ENCODE measurements around the gene ZW10.

Gene ZW10, protein sequence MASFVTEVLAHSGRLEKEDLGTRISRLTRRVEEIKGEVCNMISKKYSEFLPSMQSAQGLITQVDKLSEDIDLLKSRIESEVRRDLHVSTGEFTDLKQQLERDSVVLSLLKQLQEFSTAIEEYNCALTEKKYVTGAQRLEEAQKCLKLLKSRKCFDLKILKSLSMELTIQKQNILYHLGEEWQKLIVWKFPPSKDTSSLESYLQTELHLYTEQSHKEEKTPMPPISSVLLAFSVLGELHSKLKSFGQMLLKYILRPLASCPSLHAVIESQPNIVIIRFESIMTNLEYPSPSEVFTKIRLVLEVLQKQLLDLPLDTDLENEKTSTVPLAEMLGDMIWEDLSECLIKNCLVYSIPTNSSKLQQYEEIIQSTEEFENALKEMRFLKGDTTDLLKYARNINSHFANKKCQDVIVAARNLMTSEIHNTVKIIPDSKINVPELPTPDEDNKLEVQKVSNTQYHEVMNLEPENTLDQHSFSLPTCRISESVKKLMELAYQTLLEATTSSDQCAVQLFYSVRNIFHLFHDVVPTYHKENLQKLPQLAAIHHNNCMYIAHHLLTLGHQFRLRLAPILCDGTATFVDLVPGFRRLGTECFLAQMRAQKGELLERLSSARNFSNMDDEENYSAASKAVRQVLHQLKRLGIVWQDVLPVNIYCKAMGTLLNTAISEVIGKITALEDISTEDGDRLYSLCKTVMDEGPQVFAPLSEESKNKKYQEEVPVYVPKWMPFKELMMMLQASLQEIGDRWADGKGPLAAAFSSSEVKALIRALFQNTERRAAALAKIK

DNA sequence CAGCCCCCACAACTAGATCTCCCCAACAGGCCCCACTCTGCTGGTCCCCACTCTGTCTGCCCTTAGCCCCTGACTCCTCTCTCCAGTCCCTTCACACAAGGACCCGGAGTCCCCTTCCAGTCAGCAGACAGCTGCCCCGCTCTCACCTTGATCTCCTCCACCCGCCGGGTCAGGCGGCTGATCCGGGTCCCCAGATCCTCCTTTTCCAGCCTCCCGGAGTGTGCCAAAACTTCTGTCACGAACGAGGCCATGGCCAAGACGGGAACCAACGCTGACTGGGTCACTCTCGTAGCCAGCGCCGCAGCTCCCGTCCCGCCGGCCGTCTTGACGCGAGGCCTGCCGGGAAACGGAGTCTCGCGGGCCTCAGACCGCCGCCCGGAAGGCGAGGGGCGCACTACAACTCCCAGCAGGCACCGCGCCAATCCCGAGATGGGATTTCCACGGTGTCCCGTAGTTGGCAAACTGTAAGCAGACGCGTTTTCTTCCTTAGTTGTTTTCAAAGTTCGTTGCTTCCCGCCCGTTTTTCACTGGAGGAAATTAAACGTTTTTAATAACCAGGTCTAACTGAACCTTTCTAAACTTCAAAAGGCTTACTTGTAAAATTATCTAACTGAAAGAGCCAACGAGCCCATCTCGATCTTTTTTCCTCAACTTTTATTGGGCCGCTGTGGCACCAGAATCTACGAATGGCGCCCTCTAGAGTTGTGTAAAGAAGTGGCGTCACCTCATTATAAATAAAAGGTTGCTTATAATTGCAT, at the start of gene ZW10:
ZW10 (minus strand) TSS at position 277 of the 758 bp plus-strand sequence; CDS start at position 251, 26 bp downstream.
- Histone ChIP-seq H3K27ac (ENCODE audit: low read depth, low read length) (peak within 1 kb of the TSS; percentile 76), H3K27me3 (ENCODE audit: insufficient read depth, low read length) (peaks cover 20% of the 10 kb centered on the region), H3K79me2 (ENCODE audit: control insufficient read depth, insufficient read depth, low read length, unreplicated experiment) (peaks cover 31% of the 10 kb centered on the region), H3K36me3 (ENCODE audit: insufficient read depth, low read length) (no peaks in the 10 kb centered on the region), H3K4me1 (ENCODE audit: control insufficient read depth, insufficient read depth, low read length, unreplicated experiment) (peaks cover 17% of the 10 kb centered on the region), H2AFZ (ENCODE audit: low read length, unreplicated experiment) (peak within 1 kb of the TSS; percentile 96), H3K4me3 (ENCODE audit: low read depth, low read length) (peak within 1 kb of the TSS; percentile 83)

DNA sequence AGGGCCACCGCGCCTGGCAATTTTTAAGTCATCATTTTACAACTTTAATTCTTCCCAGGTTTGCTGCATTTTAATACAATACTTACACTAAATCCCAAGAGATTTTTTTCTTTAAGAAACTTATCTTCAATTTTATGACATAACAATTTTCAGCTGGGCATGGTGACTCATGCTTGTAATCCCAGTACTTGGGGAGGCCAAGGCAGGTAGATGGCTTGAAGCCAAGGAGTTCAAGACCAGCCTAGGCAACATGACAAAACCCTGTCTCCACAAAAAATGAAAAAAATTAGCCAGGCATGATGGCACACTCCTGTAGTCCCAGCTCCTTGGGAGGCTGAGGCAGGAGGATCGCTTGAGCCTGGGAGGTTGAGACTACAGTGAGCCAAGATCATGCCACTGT, 44.9 kb upstream of the ZW10 start:
- no peaks in the 10 kb centered on the region for H3K27me3 ChIP-seq (ENCODE audit: insufficient read depth, low read length)
- H3K27ac ChIP-seq (ENCODE audit: low read depth, low read length), result no peak overlapping the region
- H3K36me3 ChIP-seq (ENCODE audit: insufficient read depth, low read length), result peaks cover 16% of the 10 kb centered on the region
- no peak overlapping the region for H3K4me3 ChIP-seq (ENCODE audit: low read depth, low read length)
- H3K4me1 ChIP-seq (ENCODE audit: control insufficient read depth, insufficient read depth, low read length, unreplicated experiment), result no peaks in the 10 kb centered on the region
- no peaks in the 10 kb centered on the region for H3K79me2 ChIP-seq (ENCODE audit: control insufficient read depth, insufficient read depth, low read length, unreplicated experiment)
- no peak overlapping the region for H2AFZ ChIP-seq (ENCODE audit: low read length, unreplicated experiment)

DNA sequence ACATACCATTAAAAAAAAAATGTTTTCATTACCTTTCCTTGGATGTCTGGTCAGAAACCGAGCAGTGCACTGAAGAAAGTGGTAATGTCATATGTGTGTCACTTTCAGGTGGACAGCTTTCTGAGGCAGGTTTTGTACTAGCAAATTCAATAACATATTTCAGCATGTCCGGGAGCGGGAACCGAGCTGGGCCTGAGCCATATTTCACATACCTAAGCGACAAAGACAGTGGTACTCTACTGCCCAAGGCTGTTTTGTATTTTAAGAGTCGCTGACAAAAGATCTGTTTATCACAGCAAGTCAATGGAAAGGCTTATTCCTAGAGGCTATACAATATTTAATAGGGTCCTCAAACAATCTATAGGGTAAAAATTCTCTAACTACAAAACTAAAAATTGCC, 44.1 kb upstream of the ZW10 start:
- no peak overlapping the region for H3K4me3 ChIP-seq (ENCODE audit: low read depth, low read length)
- H3K27me3 ChIP-seq (ENCODE audit: insufficient read depth, low read length), result no peaks in the 10 kb centered on the region
- no peak overlapping the region for H3K27ac ChIP-seq (ENCODE audit: low read depth, low read length)
- H3K36me3 ChIP-seq (ENCODE audit: insufficient read depth, low read length), result peaks cover 12% of the 10 kb centered on the region
- H3K4me1 ChIP-seq (ENCODE audit: control insufficient read depth, insufficient read depth, low read length, unreplicated experiment), result no peaks in the 10 kb centered on the region
- H3K79me2 ChIP-seq (ENCODE audit: control insufficient read depth, insufficient read depth, low read length, unreplicated experiment), result no peaks in the 10 kb centered on the region
- H2AFZ ChIP-seq (ENCODE audit: low read length, unreplicated experiment), result no peak overlapping the region

DNA sequence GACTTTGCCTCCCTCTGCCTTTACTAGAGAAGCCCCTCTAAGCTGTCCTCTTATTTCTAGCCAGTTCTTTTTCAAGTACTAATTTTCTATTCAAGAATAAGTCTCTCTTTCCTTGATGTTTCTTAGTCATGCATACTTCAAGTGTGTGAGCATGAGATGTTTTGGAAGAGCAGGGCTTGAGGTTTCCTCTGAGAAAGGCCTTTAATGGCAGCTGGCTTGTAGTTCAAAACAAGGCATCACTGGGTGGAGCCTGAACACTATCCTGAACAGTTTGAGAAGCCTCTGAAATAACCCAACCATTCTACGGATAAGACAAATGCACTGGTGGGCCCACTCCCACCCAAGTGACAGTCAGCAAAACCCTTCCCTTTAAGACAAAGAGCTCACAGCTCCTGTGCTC, 43.7 kb upstream of the ZW10 start:
- H3K36me3 ChIP-seq (ENCODE audit: insufficient read depth, low read length), result peaks cover 11% of the 10 kb centered on the region; the same call in 1 of the 2 replicates
- no peak overlapping the region for H3K4me3 ChIP-seq (ENCODE audit: low read depth, low read length)
- H3K27me3 ChIP-seq (ENCODE audit: insufficient read depth, low read length), result no peaks in the 10 kb centered on the region
- H3K27ac ChIP-seq (ENCODE audit: low read depth, low read length), result no peak overlapping the region
- no peak overlapping the region for H2AFZ ChIP-seq (ENCODE audit: low read length, unreplicated experiment)
- no peaks in the 10 kb centered on the region for H3K79me2 ChIP-seq (ENCODE audit: control insufficient read depth, insufficient read depth, low read length, unreplicated experiment)
- H3K4me1 ChIP-seq (ENCODE audit: control insufficient read depth, insufficient read depth, low read length, unreplicated experiment), result no peaks in the 10 kb centered on the region

DNA sequence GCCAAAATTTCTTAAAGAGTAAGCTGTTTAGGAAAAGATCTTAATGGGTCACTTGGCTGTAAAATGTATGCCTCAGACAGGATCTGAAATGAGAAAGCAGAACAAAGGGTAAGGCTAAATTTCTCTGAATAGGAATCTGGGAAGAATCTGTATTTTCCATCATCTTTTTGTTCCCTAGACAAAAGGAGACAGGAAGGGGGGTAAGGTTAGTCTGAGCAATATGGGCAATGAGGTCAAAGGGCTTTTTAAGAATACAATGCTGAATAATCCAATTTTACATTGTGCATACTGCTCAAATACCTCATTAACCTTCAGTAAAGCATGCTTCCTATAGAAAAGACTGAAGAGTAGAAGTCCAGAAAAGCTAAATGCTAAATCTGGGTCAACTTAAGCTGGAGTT, 40.7 kb upstream of the ZW10 start:
- Histone ChIP-seq H3K27ac (ENCODE audit: low read depth, low read length) (no peak overlapping the region), H3K4me1 (ENCODE audit: control insufficient read depth, insufficient read depth, low read length, unreplicated experiment) (no peaks in the 10 kb centered on the region), H3K36me3 (ENCODE audit: insufficient read depth, low read length) (peaks cover 7% of the 10 kb centered on the region; the same call in 1 of the 2 replicates), H3K79me2 (ENCODE audit: control insufficient read depth, insufficient read depth, low read length, unreplicated experiment) (no peaks in the 10 kb centered on the region), H3K4me3 (ENCODE audit: low read depth, low read length) (no peak overlapping the region), H2AFZ (ENCODE audit: low read length, unreplicated experiment) (no peak overlapping the region), H3K27me3 (ENCODE audit: insufficient read depth, low read length) (no peaks in the 10 kb centered on the region)

DNA sequence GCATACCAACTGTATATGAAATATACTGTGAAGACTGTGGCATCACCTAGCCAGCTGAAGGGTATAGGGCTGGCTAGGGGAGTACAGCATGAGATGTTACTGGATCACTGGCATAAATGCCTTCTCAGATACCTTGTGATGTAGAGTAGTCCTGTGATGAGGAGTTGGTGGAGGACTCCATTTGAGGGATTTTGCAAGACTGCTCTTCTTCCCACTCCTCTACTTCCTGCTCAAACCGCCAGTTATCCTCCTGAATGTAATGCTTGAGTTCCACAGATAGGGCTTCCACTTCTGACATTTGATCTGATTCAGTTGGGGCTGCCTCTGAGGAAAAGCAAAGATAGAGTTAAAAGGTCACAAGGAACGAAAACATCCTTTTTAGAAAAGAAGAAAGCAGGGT, 35.4 kb upstream of the ZW10 start:
- Histone ChIP-seq H3K27me3 (ENCODE audit: insufficient read depth, low read length) (no peaks in the 10 kb centered on the region), H3K4me1 (ENCODE audit: control insufficient read depth, insufficient read depth, low read length, unreplicated experiment) (peaks cover 2% of the 10 kb centered on the region), H3K4me3 (ENCODE audit: low read depth, low read length) (no peak overlapping the region), H2AFZ (ENCODE audit: low read length, unreplicated experiment) (no peak overlapping the region), H3K79me2 (ENCODE audit: control insufficient read depth, insufficient read depth, low read length, unreplicated experiment) (no peaks in the 10 kb centered on the region), H3K36me3 (ENCODE audit: insufficient read depth, low read length) (peaks cover 19% of the 10 kb centered on the region; the same call in 1 of the 2 replicates), H3K27ac (ENCODE audit: low read depth, low read length) (no peak overlapping the region)

DNA sequence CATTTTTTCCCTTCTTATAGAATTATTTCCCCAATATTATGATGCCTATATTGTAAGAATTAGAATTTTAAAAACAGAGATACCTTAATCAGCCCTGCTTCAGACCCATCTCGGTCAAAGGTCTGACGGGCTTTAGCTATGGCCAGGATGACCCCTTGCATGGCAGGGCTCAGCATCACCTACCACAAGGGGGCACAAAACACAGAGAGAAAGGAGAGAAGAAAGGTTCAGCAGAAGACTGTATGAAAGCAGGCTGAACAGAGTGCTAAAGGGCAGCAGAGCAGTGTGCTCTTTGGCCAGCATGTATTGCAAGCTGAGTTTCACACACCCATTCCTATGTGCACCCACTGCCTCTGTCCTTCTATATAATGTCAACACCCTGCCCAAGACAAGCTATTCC, 32.9 kb upstream of the ZW10 start:
- H2AFZ ChIP-seq (ENCODE audit: low read length, unreplicated experiment), result no peak overlapping the region
- peaks cover 34% of the 10 kb centered on the region for H3K36me3 ChIP-seq (ENCODE audit: insufficient read depth, low read length)
- H3K4me3 ChIP-seq (ENCODE audit: low read depth, low read length), result no peak overlapping the region
- H3K27ac ChIP-seq (ENCODE audit: low read depth, low read length), result no peak overlapping the region
- peaks cover 2% of the 10 kb centered on the region for H3K4me1 ChIP-seq (ENCODE audit: control insufficient read depth, insufficient read depth, low read length, unreplicated experiment)
- H3K79me2 ChIP-seq (ENCODE audit: control insufficient read depth, insufficient read depth, low read length, unreplicated experiment), result no peaks in the 10 kb centered on the region
- no peaks in the 10 kb centered on the region for H3K27me3 ChIP-seq (ENCODE audit: insufficient read depth, low read length)

DNA sequence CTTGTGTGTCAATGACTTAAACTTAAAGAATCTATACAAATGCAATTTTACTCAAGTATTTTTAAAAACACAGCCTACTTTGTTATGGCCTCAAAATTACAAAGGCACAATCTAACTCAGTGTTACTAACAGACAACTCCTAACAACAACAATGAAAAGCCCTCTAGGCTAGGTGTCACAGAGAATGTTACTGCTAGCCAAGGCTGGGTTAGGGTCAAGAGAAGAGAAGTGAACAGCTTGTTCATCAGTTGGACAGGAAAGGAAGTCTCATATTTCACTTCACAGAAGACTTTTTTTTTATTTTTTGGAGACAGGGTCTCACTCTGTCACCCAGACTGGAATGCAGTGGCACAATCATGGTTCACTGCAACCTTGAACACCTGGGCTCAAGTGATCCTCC, 32.1 kb upstream of the ZW10 start:
- H3K27ac ChIP-seq (ENCODE audit: low read depth, low read length), result no peak overlapping the region
- H3K4me3 ChIP-seq (ENCODE audit: low read depth, low read length), result no peak overlapping the region
- no peaks in the 10 kb centered on the region for H3K27me3 ChIP-seq (ENCODE audit: insufficient read depth, low read length)
- H3K36me3 ChIP-seq (ENCODE audit: insufficient read depth, low read length), result peaks cover 34% of the 10 kb centered on the region
- peaks cover 2% of the 10 kb centered on the region for H3K4me1 ChIP-seq (ENCODE audit: control insufficient read depth, insufficient read depth, low read length, unreplicated experiment)
- H2AFZ ChIP-seq (ENCODE audit: low read length, unreplicated experiment), result no peak overlapping the region
- no peaks in the 10 kb centered on the region for H3K79me2 ChIP-seq (ENCODE audit: control insufficient read depth, insufficient read depth, low read length, unreplicated experiment)

DNA sequence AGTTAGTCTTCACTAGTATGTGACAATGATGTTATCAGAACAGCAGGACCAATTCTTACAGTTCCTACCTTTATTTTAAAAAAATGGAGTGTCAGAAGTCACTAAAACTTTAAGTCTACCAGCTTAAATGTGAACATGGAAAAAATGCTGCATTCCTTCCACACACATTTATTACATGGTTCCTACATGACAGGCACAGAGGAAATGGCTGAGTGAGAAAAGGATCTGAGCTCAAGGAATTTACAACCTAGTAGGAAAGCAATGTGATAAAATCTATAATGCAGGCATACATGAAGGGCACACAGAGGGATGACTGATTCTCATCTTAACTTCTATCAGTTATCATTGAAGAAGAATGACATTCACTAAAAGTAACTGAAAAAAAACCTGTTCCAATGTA, 29.1 kb upstream of the ZW10 start:
- no peak overlapping the region for H3K4me3 ChIP-seq (ENCODE audit: low read depth, low read length)
- H2AFZ ChIP-seq (ENCODE audit: low read length, unreplicated experiment), result no peak overlapping the region
- H3K4me1 ChIP-seq (ENCODE audit: control insufficient read depth, insufficient read depth, low read length, unreplicated experiment), result peaks cover 2% of the 10 kb centered on the region
- H3K27me3 ChIP-seq (ENCODE audit: insufficient read depth, low read length), result no peaks in the 10 kb centered on the region
- H3K36me3 ChIP-seq (ENCODE audit: insufficient read depth, low read length), result peaks cover 33% of the 10 kb centered on the region
- H3K27ac ChIP-seq (ENCODE audit: low read depth, low read length), result no peak overlapping the region
- no peaks in the 10 kb centered on the region for H3K79me2 ChIP-seq (ENCODE audit: control insufficient read depth, insufficient read depth, low read length, unreplicated experiment)

DNA sequence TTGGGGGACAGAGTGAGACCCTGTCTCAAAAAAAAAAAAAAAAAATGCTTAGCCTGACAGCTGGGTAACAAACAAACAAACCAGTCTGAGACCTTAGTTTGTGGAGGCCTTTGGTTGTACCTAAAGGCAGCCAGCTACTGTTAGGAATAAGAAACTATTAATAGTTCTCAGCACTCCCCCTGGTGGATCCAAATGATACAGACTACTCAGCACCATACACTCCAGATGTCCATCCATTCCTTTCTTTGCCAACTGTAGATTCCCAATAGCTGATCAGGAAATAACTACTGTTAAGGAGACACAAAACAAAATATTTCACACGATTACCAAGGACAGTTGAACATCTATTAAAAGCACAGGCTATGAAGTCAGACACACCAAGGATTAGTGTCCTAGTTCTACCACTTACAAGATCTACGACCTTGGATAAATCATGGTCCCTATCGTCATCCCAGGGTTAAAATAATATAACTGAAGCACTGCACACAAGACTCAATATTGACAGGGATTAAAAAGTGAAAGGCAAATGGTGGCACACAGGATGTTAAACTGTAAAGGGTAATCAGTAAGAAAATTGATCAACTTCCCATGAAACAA, 23.3 kb upstream of the ZW10 start:
- Histone ChIP-seq H3K79me2 (ENCODE audit: control insufficient read depth, insufficient read depth, low read length, unreplicated experiment) (no peaks in the 10 kb centered on the region), H3K4me1 (ENCODE audit: control insufficient read depth, insufficient read depth, low read length, unreplicated experiment) (no peaks in the 10 kb centered on the region), H3K27ac (ENCODE audit: low read depth, low read length) (no peak overlapping the region), H3K36me3 (ENCODE audit: insufficient read depth, low read length) (peaks cover 10% of the 10 kb centered on the region; the same call in 1 of the 2 replicates), H3K4me3 (ENCODE audit: low read depth, low read length) (no peak overlapping the region), H2AFZ (ENCODE audit: low read length, unreplicated experiment) (no peak overlapping the region), H3K27me3 (ENCODE audit: insufficient read depth, low read length) (no peaks in the 10 kb centered on the region)
